ENCODE data around the gene DPH1.

DPH1 gene

GRCh38 chr17:1995321-1995892 lies 34.5 kb upstream of the DPH1 start:
- TF ChIP-seq Cebpa-rat (IDR thresholded peaks at IDR 0.05), result no peak
- Histone ChIP-seq H3K4me3 (no peak overlapping the region), H3K4me2 (no peak overlapping the region), H3K9ac (no peak overlapping the region), H3K36me3 (no peaks in the 10 kb centered on the region), H3K9me3 (no peaks in the 10 kb centered on the region), H3K4me1 (peaks cover 58% of the 10 kb centered on the region), H3K27ac (no peak overlapping the region), H3K27me3 (no peaks in the 10 kb centered on the region), H4K20me1 (peaks cover 70% of the 10 kb centered on the region)

GRCh38 chr17:1995907-1996799 lies 33.8 kb upstream of the DPH1 start:
- no peaks in the 10 kb centered on the region for H3K36me3 ChIP-seq
- H3K9ac ChIP-seq, result peak overlapping the region; percentile 9; the same call in 1 of the 2 replicates
- peak overlapping the region; percentile 58 for H3K4me2 ChIP-seq
- TF ChIP-seq Cebpa-rat (IDR thresholded peaks at IDR 0.05), result no peak
- peaks cover 66% of the 10 kb centered on the region for H3K4me1 ChIP-seq
- H3K9me3 ChIP-seq, result no peaks in the 10 kb centered on the region
- H4K20me1 ChIP-seq, result peaks cover 62% of the 10 kb centered on the region
- no peak overlapping the region for H3K4me3 ChIP-seq
- H3K27ac ChIP-seq, result no peak overlapping the region
- no peaks in the 10 kb centered on the region for H3K27me3 ChIP-seq

GRCh38 chr17:1996800-1997288 lies 33.1 kb upstream of the DPH1 start:
- Histone ChIP-seq H3K4me1 (peaks cover 71% of the 10 kb centered on the region), H3K9me3 (no peaks in the 10 kb centered on the region), H3K27me3 (no peaks in the 10 kb centered on the region), H3K4me3 (no peak overlapping the region), H3K9ac (peak overlapping the region; percentile 9; the same call in 1 of the 2 replicates), H4K20me1 (peaks cover 55% of the 10 kb centered on the region), H3K4me2 (peak overlapping the region; percentile 58), H3K36me3 (no peaks in the 10 kb centered on the region), H3K27ac (no peak overlapping the region)
- TF ChIP-seq Cebpa-rat (IDR thresholded peaks at IDR 0.05), result no peak

- no peaks in the 10 kb centered on the region for H3K36me3 ChIP-seq
- H3K9ac ChIP-seq, result no peak overlapping the region
- TF ChIP-seq Cebpa-rat (IDR thresholded peaks at IDR 0.05), result no peak
- peaks cover 71% of the 10 kb centered on the region for H3K4me1 ChIP-seq
- no peak overlapping the region for H3K27ac ChIP-seq
- no peak overlapping the region for H3K4me3 ChIP-seq
- peaks cover 50% of the 10 kb centered on the region for H4K20me1 ChIP-seq
- no peaks in the 10 kb centered on the region for H3K27me3 ChIP-seq
- H3K4me2 ChIP-seq, result peak overlapping the region; percentile 58
- H3K9me3 ChIP-seq, result no peaks in the 10 kb centered on the region
Measured at GRCh38 chr17:1997289-1997926, 32.5 kb upstream of the DPH1 start.

- H3K9ac ChIP-seq, result no peak overlapping the region
- H3K36me3 ChIP-seq, result no peaks in the 10 kb centered on the region
- peak overlapping the region; percentile 38; the same call in 1 of the 2 replicates for H3K27ac ChIP-seq
- peaks cover 42% of the 10 kb centered on the region for H4K20me1 ChIP-seq
- peak overlapping the region; percentile 77 for H3K4me2 ChIP-seq
- H3K27me3 ChIP-seq, result no peaks in the 10 kb centered on the region
- no peaks in the 10 kb centered on the region for H3K9me3 ChIP-seq
- no peak for TF ChIP-seq Cebpa-rat (IDR thresholded peaks at IDR 0.05)
- no peak overlapping the region for H3K4me3 ChIP-seq
- H3K4me1 ChIP-seq, result peaks cover 74% of the 10 kb centered on the region
Measured at GRCh38 chr17:1997927-1998742, 31.8 kb upstream of the DPH1 start.

GRCh38 chr17:1999557-2000251 lies 30.2 kb upstream of the DPH1 start:
- Histone ChIP-seq H3K9me3 (no peaks in the 10 kb centered on the region), H3K4me2 (peak overlapping the region; percentile 77), H3K27me3 (no peaks in the 10 kb centered on the region), H3K9ac (peak overlapping the region; percentile 11; the same call in 1 of the 2 replicates), H3K4me3 (peak overlapping the region; percentile 12; the same call in 1 of the 2 replicates), H4K20me1 (peaks cover 32% of the 10 kb centered on the region), H3K27ac (peak overlapping the region; percentile 49), H3K36me3 (0 out of 2 replicates have a peak, but pooled peaks cover 2% of the 10 kb centered on the region), H3K4me1 (peaks cover 84% of the 10 kb centered on the region)
- no peak for TF ChIP-seq Cebpa-rat (IDR thresholded peaks at IDR 0.05)

- Histone ChIP-seq H3K4me3 (no peak overlapping the region), H3K27me3 (no peaks in the 10 kb centered on the region), H3K9me3 (no peaks in the 10 kb centered on the region), H3K36me3 (peaks cover 25% of the 10 kb centered on the region; the same call in 1 of the 2 replicates), H3K4me2 (peak overlapping the region; percentile 66), H3K4me1 (peaks cover 61% of the 10 kb centered on the region), H4K20me1 (0 out of 2 replicates have a peak, but pooled peaks cover 6% of the 10 kb centered on the region), H3K9ac (peak overlapping the region; percentile 38; the same call in 1 of the 2 replicates), H3K27ac (peak overlapping the region; percentile 63; the same call in 1 of the 2 replicates)
- no peak for TF ChIP-seq Cebpa-rat (IDR thresholded peaks at IDR 0.05)
Measured at GRCh38 chr17:2002767-2003329, 27.1 kb upstream of the DPH1 start.

- Histone ChIP-seq H3K27ac (0 out of 2 replicates have a peak overlapping the region, but pooled peaks have one; percentile 63), H3K4me2 (no peak overlapping the region), H3K9ac (no peak overlapping the region), H3K9me3 (no peaks in the 10 kb centered on the region), H4K20me1 (0 out of 2 replicates have a peak, but pooled peaks cover 6% of the 10 kb centered on the region), H3K4me3 (no peak overlapping the region), H3K36me3 (peaks cover 25% of the 10 kb centered on the region; the same call in 1 of the 2 replicates), H3K27me3 (no peaks in the 10 kb centered on the region), H3K4me1 (peaks cover 61% of the 10 kb centered on the region)
- no peak for TF ChIP-seq Cebpa-rat (IDR thresholded peaks at IDR 0.05)
Measured at GRCh38 chr17:2003525-2003924, 26.4 kb upstream of the DPH1 start.

Data from BLaER1 (cell line).